Measurements from ENCODE around the gene C19orf38.
"Not testable (repeated sequence)": the region's sequence is repeated elsewhere in the genome, so short reads cannot be mapped to it uniquely, and the experiment has no call there.

C19orf38 gene

DNA sequence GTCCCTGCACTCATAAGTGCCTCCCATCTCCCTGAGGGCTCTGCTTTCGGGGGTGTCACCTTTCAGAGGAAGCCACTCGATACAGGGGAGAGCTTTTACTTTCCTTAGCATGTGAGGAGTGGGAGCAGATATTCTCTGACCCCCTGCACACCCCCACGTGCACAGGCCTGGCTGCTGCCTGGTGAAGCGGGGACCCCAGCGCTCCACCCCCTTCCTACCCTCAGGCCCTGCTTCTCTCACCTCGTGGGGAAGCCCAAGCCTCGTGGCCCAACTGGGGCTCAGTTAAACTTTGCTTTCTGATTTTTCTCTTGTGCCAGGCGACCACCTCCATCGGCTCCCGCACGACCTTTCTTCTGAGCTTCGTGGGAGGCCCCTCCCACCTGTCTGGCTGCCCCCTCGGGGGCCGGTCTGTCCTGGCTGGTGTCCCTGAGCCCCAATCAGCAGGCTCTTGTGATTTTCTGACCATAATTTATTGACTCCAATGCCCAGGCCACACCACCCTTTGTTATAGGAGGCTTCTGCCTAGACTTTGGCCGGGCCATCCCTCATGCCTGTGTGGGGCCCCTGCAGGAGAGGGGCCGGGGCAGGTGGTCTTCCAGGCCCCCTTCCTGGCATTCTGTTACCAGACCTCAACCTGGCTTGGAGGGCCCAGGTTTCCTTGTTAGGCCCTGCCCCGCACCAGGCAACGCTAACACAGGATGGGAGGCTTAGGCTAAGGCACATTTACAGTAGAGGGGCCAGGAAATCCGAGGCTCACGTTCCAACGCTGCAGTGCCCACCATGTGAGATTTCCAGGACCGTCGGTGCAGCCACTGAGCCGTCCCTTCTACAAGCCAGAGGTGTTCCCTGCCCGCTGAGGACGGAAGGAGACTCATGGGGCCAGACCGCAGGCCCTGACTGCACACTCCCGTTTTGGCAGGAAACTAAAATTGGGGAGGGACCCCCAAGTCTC is 16.0 kb upstream of the C19orf38 start:
- Histone ChIP-seq H3K9ac (no peak overlapping the region), H3K4me2 (no peak overlapping the region), H3K36me3 (peaks cover 79% of the 10 kb centered on the region), H3K4me1 (peaks cover 13% of the 10 kb centered on the region), H4K20me1 (peaks cover 69% of the 10 kb centered on the region), H3K4me3 (no peak overlapping the region), H3K27me3 (no peaks in the 10 kb centered on the region), H3K9me3 (peaks cover 7% of the 10 kb centered on the region; the same call in 1 of the 2 replicates), H3K27ac (no peak overlapping the region)
- no peak for TF ChIP-seq Cebpa-rat (IDR thresholded peaks at IDR 0.05)

DNA sequence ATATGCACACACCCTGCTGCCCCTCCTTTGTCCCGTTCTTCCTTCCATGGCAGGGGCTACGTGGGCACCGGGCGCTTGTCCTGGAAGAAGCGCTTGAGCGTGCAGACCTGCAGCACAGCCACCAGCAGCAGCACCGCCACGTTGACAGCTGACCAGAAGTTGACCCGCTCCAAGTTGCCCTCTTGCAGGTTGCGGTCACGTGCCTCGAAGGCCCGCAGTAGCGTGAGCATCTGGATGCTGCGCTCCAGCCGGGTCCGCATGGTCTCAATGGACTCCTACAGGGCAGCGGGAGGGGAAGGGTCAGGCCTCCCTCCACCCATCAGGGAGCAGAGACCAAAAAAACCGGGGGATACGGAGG is 15.3 kb upstream of the C19orf38 start:
- TF ChIP-seq Cebpa-rat (IDR thresholded peaks at IDR 0.05): no peak
- no peak overlapping the region for H3K27ac ChIP-seq
- no peak overlapping the region for H3K9ac ChIP-seq
- no peak overlapping the region for H3K4me3 ChIP-seq
- H3K9me3 ChIP-seq: peaks cover 13% of the 10 kb centered on the region; the same call in 1 of the 2 replicates
- peaks cover 13% of the 10 kb centered on the region for H3K4me1 ChIP-seq
- peaks cover 69% of the 10 kb centered on the region for H4K20me1 ChIP-seq
- no peaks in the 10 kb centered on the region for H3K27me3 ChIP-seq
- H3K36me3 ChIP-seq: peaks cover 73% of the 10 kb centered on the region
- no peak overlapping the region for H3K4me2 ChIP-seq

DNA sequence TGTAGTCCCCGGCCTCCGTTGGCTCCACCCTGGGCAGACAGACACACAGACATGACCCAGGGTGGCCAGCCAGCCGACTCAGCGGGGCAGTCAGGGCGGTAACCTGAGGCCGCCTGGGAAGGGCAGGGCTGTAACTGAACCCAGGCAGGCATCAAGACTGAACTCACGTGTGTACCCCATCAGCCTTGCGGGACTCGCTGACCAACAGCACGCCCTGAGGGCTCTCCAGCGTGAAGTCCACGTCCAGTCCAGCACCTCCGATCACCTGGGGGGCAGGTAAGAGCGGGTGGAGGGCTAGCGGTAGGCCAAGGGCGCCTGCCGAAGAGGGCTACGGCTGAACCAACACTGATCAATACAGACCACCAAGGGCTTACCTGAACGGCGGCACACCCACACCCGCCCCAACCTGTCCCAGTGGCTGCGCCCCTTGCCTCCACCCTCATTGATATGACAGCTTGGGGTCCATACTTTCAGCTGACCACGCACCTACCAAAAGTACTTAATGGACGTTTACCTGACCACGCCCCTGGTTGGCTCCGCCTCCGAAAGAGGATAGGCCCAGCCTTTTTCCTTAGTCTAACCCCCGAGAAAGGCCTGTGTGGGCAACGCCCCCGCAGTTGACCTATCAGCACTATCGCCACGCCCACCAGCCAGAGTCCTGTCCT is 13.0 kb upstream of the C19orf38 start:
- Histone ChIP-seq H3K4me2 (peak overlapping the region; percentile 81), H3K9me3 (peaks cover 35% of the 10 kb centered on the region), H3K27ac (0 out of 2 replicates have a peak overlapping the region, but pooled peaks have one; percentile 95), H3K4me1 (peaks cover 13% of the 10 kb centered on the region), H3K27me3 (no peaks in the 10 kb centered on the region), H3K9ac (no peak overlapping the region), H4K20me1 (peaks cover 53% of the 10 kb centered on the region), H3K4me3 (peak overlapping the region; percentile 81), H3K36me3 (peaks cover 50% of the 10 kb centered on the region)
- TF ChIP-seq Cebpa-rat (IDR thresholded peaks at IDR 0.05): no peak

DNA sequence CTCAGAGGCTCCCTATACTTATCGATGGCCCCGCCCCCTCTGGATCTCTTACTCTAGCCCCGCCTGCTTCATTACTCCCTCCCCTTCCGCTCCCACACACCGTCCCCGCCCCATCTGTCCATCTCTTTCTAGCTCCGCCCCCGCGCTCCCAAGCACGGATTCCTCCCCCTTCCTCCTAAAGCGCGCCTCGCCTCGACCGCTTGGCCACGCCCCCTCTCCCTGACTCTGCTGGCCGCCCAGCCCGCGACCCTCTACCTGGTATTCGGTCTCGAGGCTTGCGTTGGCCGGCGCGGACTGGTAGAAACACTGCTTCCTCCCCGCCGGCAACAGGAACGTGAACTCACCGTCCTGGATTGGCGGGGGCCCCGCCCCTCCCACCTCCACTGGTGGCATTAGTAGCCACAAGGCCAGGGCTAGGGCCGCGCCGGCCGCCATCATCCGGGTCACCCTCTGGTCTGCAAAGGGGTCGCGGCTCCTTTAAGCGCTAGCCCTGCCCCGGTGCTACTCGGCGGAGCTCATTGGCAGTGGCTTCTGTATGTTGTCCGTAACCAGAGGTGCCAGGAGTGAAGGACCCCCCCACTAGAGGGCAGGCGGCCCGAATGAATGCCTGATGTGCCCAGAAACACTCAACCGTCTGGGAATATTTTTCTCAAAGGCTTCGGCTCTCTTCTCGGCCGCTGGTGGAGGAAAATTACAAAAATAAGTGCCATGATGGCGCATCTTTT is 12.3 kb upstream of the C19orf38 start, which contains the start of gene TMED1:
Gene TMED1 (minus strand): TSS at position 459 of the 725 bp plus-strand sequence. CDS start 21 bp downstream, at position 438.
- no peaks in the 10 kb centered on the region for H3K27me3 ChIP-seq
- H3K4me1 ChIP-seq: peaks cover 13% of the 10 kb centered on the region
- H3K4me2 ChIP-seq: peak within 1 kb of the TSS; percentile 81
- H3K9me3 ChIP-seq: peaks cover 35% of the 10 kb centered on the region
- TF ChIP-seq Cebpa-rat (IDR thresholded peaks at IDR 0.05): no peak
- peak within 1 kb of the TSS; percentile 81 for H3K4me3 ChIP-seq
- H3K36me3 ChIP-seq: peaks cover 43% of the 10 kb centered on the region
- H4K20me1 ChIP-seq: peaks cover 46% of the 10 kb centered on the region
- peak within 1 kb of the TSS; percentile 95 for H3K27ac ChIP-seq
- peak within 1 kb of the TSS; percentile 95 for H3K9ac ChIP-seq

DNA sequence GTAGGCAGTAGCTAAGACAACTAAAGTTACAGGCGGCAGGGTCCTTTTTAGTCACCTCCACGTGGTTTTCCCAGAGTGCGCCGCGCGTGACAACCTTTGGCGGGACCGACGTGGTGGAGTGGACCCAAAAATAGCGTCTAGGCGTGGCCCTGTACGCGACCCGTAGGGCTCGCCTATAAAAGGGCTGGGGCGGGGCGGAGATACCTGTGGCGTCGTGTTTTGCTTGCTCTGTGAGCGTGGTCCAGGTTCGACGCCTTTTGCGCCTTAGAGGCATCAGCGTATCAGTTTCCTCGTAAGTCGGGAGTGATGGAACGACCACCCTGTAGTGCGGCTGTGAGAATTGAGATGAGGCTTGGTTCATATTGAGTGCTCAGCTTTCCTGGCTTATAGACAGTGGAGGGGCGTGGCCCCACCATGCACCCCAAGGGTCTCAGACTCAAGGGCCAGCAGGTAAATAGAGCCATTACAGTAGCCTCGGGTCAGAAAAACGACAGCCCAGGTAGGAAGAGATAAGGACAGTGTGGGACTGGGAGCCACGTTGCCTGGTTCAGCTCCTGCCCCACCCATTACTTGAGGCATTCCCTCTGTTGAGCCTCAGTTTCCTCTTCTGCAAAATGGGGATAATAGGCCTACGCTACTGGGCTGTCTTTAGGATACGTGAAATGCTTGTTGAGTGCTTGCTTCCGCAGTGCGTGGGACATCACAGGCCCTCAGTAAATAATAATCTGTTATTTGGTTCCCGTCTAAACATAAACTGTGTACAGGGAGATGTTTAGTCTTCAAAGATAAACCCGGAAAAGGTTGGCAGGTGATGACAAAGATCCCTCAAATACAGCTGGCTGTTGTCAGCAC is 11.5 kb upstream of the C19orf38 start:
- Histone ChIP-seq H3K4me1 (peaks cover 13% of the 10 kb centered on the region), H3K9ac (peak overlapping the region; percentile 95), H3K27me3 (no peaks in the 10 kb centered on the region), H4K20me1 (peaks cover 38% of the 10 kb centered on the region), H3K27ac (peak overlapping the region; percentile 95), H3K9me3 (peaks cover 35% of the 10 kb centered on the region), H3K36me3 (peaks cover 35% of the 10 kb centered on the region), H3K4me2 (peak overlapping the region; percentile 81), H3K4me3 (peak overlapping the region; percentile 81)
- TF ChIP-seq Cebpa-rat (IDR thresholded peaks at IDR 0.05): no peak

DNA sequence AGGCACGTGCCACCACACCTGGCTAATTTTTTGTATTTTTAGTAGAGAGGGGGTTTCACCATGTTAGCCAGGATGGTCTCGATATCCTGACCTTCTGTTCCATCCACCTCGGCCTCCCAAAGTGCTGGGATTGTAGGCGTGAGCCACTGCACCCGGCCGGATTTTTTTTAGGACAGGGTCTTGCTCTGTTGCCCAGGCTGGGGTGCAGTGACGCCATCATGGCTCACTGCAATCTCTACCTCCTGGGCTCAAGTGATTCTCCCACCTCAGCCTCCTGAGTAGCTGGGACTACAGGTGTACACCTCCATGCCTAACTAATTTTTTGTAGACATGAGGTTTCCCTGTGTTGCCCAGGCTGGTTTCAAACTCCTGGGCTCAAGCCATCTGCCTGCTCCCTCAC is 10.6 kb upstream of the C19orf38 start:
- H3K27me3 ChIP-seq, H3K4me2 ChIP-seq, H3K9ac ChIP-seq, H3K27ac ChIP-seq, H3K4me3 ChIP-seq: not testable (repeated sequence)
- Histone ChIP-seq H3K9me3 (peaks cover 36% of the 10 kb centered on the region), H4K20me1 (peaks cover 29% of the 10 kb centered on the region), H3K36me3 (peaks cover 26% of the 10 kb centered on the region), H3K4me1 (peaks cover 13% of the 10 kb centered on the region)

DNA sequence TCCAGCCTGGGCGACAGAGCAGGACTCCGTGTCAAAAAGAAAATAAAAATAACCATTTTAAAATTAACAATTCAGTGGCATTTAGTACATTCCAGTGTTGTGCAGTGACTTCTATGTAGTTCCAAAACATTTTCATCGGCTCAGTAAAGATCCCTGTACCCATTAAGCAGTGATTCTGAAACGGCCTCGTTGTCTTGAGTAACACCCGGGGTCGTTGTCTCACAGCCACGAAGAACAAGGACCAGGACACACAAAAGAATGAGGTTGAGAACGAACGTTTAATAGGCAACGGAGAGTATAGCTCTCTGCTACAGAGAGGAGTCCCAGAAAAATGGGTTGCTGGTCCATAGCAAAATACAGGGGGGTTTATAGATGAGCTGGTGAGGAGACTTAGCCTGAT is 9.8 kb upstream of the C19orf38 start:
- Histone ChIP-seq H3K27me3 (no peaks in the 10 kb centered on the region), H3K4me2 (no peak overlapping the region), H3K4me1 (peaks cover 13% of the 10 kb centered on the region), H3K4me3 (no peak overlapping the region), H3K9me3 (peaks cover 41% of the 10 kb centered on the region), H4K20me1 (peaks cover 21% of the 10 kb centered on the region), H3K36me3 (peaks cover 19% of the 10 kb centered on the region), H3K27ac (no peak overlapping the region), H3K9ac (no peak overlapping the region)
- TF ChIP-seq Cebpa-rat (IDR thresholded peaks at IDR 0.05): no peak

DNA sequence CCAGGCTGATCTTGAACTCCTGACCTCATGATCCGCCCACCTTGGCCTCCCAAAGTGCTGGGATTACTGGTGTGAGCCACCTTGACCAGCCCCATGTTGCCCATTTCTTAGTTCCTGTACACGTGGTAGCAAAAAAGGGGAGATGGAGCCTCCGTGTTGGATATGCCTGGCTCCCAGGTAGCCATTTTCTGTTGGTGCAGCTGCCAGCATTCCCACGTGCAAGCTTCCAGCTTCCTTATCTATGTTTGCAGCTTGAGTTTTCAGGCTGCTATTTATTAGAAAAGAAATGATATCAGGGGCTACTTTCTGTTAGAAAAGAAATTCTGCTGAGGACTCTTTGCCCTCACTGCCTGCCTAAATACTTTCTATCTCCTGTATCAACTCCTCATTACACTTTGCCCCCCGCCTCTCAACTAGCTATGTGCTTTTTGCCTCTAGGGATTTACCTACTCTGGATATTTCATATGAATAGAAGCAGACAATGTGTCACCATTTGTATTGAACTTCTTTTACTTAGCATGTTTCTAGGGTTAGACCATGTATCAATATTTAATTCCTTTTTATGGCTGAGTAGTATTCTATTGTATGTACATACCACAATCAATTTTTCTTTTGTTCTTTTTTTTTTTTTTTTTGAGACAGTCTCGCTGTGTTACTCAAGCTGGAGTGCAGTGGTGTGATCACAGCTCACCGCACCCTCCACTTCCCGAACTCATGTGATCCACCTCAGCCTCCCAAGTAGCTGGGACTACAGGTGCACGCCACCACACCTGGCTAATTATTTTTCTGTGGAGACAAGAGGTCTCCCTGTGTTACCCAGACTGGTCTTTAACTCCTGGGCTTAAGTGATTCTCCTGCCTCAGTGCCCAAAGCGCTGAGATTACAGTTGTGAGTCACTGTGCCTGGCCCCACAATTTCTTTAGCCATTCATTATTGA is 8.8 kb upstream of the C19orf38 start:
- H3K27ac ChIP-seq: no peak overlapping the region
- H3K9ac ChIP-seq: no peak overlapping the region
- peaks cover 13% of the 10 kb centered on the region for H3K4me1 ChIP-seq
- peaks cover 9% of the 10 kb centered on the region for H3K36me3 ChIP-seq
- peaks cover 41% of the 10 kb centered on the region for H3K9me3 ChIP-seq
- no peaks in the 10 kb centered on the region for H3K27me3 ChIP-seq
- TF ChIP-seq Cebpa-rat (IDR thresholded peaks at IDR 0.05): no peak
- no peak overlapping the region for H3K4me2 ChIP-seq
- H3K4me3 ChIP-seq: no peak overlapping the region
- H4K20me1 ChIP-seq: peaks cover 11% of the 10 kb centered on the region
